Sigmoid colon (tissue), 3 donors: ENCODE results near the gene HHATL.

Experiments
- CTCF ChIP-seq, 4 experiments: fragments of 450-650 bp in 3 of 4; fragments of 200-600 bp in 1 of 4; IDR thresholded peaks; one replicate each; pipeline ENCODE4 v1.5.1; 2016 to 2019; ENCODE audit warnings: antibody characterized with exemption in 4 of 4, mild to moderate bottlenecking in 3 of 4, moderate library complexity in 2 of 4
- POLR2A ChIP-seq, 2 donors: fragments of 450-650 bp; IDR thresholded peaks; one replicate each; pipeline ENCODE4 v1.6.1; 2016; ENCODE audit warnings: antibody characterized with exemption in 2 of 2, mild to moderate bottlenecking in 2 of 2, moderate library complexity in 2 of 2

GRCh38 chr3:42749025-42749752 is 46.6 kb upstream of the HHATL start:
- no peak for TF ChIP-seq CTCF (IDR thresholded peaks at IDR 0.05)
- no peak for TF ChIP-seq POLR2A (IDR thresholded peaks at IDR 0.05)
